Gastroesophageal sphincter (tissue), 4 donors: ENCODE data around the gene ADAMTSL2. TPM values are rescaled to one million over a fixed set of nuclear protein-coding genes. Genes with fewer than 3 reads are reported as not detected.
A peak's percentile ranks its signal among the peaks of the same experiment; 100 is the strongest.

ENCODE experiments used
- ATAC-seq: fragments of 150-250 bp; one replicate; pipeline ENCODE4 v1.9.1; 2016; ENCODE audit warnings: mild to moderate bottlenecking, moderate library complexity
- H3K27ac ChIP-seq, 4 donors: fragments of 200-600 bp; sonication (generic) in 3 of 4; 1 replicate in 3 of 4; 2 replicates in 1 of 4; pipeline ENCODE4 v1.5.1; 2016 to 2019
- H3K27me3 ChIP-seq: fragments of 200-600 bp; sonication (generic); one replicate; pipeline ENCODE4 v1.5.1; 2019
- H3K36me3 ChIP-seq, 2 donors: fragments of 200-600 bp; sonication (generic); one replicate each; pipeline ENCODE4 v1.5.1; 2019; ENCODE audit warnings: control low read depth in 1 of 2
- H3K4me1 ChIP-seq, 3 donors: fragments of 200-600 bp; sonication (generic); 1 replicate in 2 of 3; 2 replicates in 1 of 3; pipeline ENCODE4 v1.5.1; 2016 to 2019; ENCODE audit warnings: control low read depth in 2 of 3
- H3K4me3 ChIP-seq, 2 donors: fragments of 200-600 bp; sonication (generic); one replicate each; pipeline ENCODE4 v1.5.1; 2019; ENCODE audit warnings: mild to moderate bottlenecking in 1 of 2, moderate library complexity in 1 of 2
- H3K9me3 ChIP-seq, 3 donors: fragments of 200-600 bp; sonication (generic); one replicate each; pipeline ENCODE4 v1.5.1; 2017 to 2019; ENCODE audit warnings: control low read depth in 2 of 3
- EP300 ChIP-seq: sonication (generic); formaldehyde crosslinking; IDR thresholded peaks from one replicate; pipeline ENCODE4 v1.6.1; 2017; ENCODE audit warnings: antibody characterized with exemption, mild to moderate bottlenecking
- POLR2A ChIP-seq, 2 donors: fragments of 450-650 bp; IDR thresholded peaks; one replicate each; pipeline ENCODE4 v1.6.1; 2017; ENCODE audit warnings: antibody characterized with exemption in 2 of 2, mild to moderate bottlenecking in 2 of 2, moderate library complexity in 1 of 2
- POLR2AphosphoS5 ChIP-seq: sonication (generic); formaldehyde crosslinking; IDR thresholded peaks from one replicate; pipeline ENCODE4 v1.6.1; 2017; ENCODE audit warnings: antibody characterized with exemption
- WGBS, 2 donors: methylation state at CpG; one replicate each; pipeline ENCODE4 v1.1.5; 2018; ENCODE audit warnings: low coverage in 1 of 2; 5-methylcytosine and 5-hydroxymethylcytosine counted together
- total RNA-seq, 4 donors: library from RNA; depleted of rRNA; stranded (reverse); fragments of >200 nt; gene quantifications; one replicate each; pipeline ENCODE4 v1.1.0, GENCODE V29; 2016
- TF ChIP-seq, protein P1 (sequence below), 4 experiments: fragments of 200-600 bp in 2 of 4; fragments of 450-650 bp in 2 of 4; sonication (generic) in 1 of 4; IDR thresholded peaks; one replicate each; pipeline ENCODE4 v1.5.1; 2017 to 2019; ENCODE audit warnings: antibody characterized with exemption in 4 of 4, mild to moderate bottlenecking in 2 of 4, moderate library complexity in 2 of 4

Gene ADAMTSL2
- total RNA-seq, 4 donors from 2014 or later = 2.0 to 5.8 (median 3.1) TPM

- TF ChIP-seq POLR2AphosphoS5 (no peak), EP300 (no peak), POLR2A (IDR thresholded peaks at IDR 0.05) (no peak)
- TF ChIP-seq, protein P1, sequence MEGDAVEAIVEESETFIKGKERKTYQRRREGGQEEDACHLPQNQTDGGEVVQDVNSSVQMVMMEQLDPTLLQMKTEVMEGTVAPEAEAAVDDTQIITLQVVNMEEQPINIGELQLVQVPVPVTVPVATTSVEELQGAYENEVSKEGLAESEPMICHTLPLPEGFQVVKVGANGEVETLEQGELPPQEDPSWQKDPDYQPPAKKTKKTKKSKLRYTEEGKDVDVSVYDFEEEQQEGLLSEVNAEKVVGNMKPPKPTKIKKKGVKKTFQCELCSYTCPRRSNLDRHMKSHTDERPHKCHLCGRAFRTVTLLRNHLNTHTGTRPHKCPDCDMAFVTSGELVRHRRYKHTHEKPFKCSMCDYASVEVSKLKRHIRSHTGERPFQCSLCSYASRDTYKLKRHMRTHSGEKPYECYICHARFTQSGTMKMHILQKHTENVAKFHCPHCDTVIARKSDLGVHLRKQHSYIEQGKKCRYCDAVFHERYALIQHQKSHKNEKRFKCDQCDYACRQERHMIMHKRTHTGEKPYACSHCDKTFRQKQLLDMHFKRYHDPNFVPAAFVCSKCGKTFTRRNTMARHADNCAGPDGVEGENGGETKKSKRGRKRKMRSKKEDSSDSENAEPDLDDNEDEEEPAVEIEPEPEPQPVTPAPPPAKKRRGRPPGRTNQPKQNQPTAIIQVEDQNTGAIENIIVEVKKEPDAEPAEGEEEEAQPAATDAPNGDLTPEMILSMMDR (IDR thresholded peaks at IDR 0.05) = no peak
- Histone ChIP-seq H3K4me3 (peak overlapping the region in 1 of 2 donors; percentile 59), H3K27me3 (peaks cover 10% of the 10 kb centered on the region), H3K27ac (peak overlapping the region in 3 of 4 donors; percentile 52 to 73 (median 64)), H3K4me1 (peaks cover 0 to 46% (median 20%) of the 10 kb centered on the region in 3 donors), H3K9me3 (no peaks in the 10 kb centered on the region), H3K36me3 (no peaks in the 10 kb centered on the region)
- WGBS, 2 donors = 40% methylated on average over 1 of the region's 9 CpGs; no CpG with 5 or more reads in 1 of the 2 donors
- ATAC-seq = peak; percentile 16
Observed at GRCh38 chr9:133533857-133534256, 647 bp upstream of the ADAMTSL2 start.

GRCh38 chr9:133535306-133535877 is 888 bp downstream of the ADAMTSL2 start:
- Histone ChIP-seq H3K4me1 (peaks cover 0 to 50% (median 24%) of the 10 kb centered on the region in 3 donors), H3K4me3 (peak overlapping the region in 1 of 2 donors; percentile 59), H3K36me3 (peaks cover 0 to 1% of the 10 kb centered on the region in 2 donors), H3K27ac (peak overlapping the region in 1 of 4 donors; percentile 73), H3K9me3 (no peaks in the 10 kb centered on the region), H3K27me3 (no peaks in the 10 kb centered on the region)
- no peak for ATAC-seq
- WGBS, 2 donors = no CpG with 5 or more reads among the region's 13 CpGs
- TF ChIP-seq POLR2A (IDR thresholded peaks at IDR 0.05) (no peak), EP300 (no peak), POLR2AphosphoS5 (no peak)
- TF ChIP-seq, protein P1 (IDR thresholded peaks at IDR 0.05) = no peak

- Histone ChIP-seq H3K9me3 (no peaks in the 10 kb centered on the region), H3K4me1 (peaks cover 0 to 50% (median 24%) of the 10 kb centered on the region in 3 donors), H3K27ac (no peak overlapping the region), H3K36me3 (peaks cover 0 to 8% of the 10 kb centered on the region in 2 donors), H3K27me3 (no peaks in the 10 kb centered on the region), H3K4me3 (no peak overlapping the region)
- ATAC-seq = no peak
- WGBS, 2 donors = no CpG with 5 or more reads among the region's 11 CpGs
- TF ChIP-seq POLR2AphosphoS5 (no peak), POLR2A (IDR thresholded peaks at IDR 0.05) (no peak), EP300 (no peak)
- TF ChIP-seq, protein P1 (IDR thresholded peaks at IDR 0.05) = no peak
Observed at GRCh38 chr9:133536080-133536479, 1.6 kb downstream of the ADAMTSL2 start.

- H3K27ac ChIP-seq = no peak overlapping the region
- no peaks in the 10 kb centered on the region for H3K9me3 ChIP-seq
- TF ChIP-seq POLR2AphosphoS5 (no peak), POLR2A (IDR thresholded peaks at IDR 0.05) (no peak), EP300 (no peak)
- TF ChIP-seq, protein P1 (IDR thresholded peaks at IDR 0.05) = no peak
- H3K27me3 ChIP-seq = no peaks in the 10 kb centered on the region
- no CpG with 5 or more reads among the region's 9 CpGs for WGBS, 2 donors
- no peak for ATAC-seq
- H3K4me1 ChIP-seq = peaks cover 0 to 50% (median 24%) of the 10 kb centered on the region in 3 donors
- peaks cover 0 to 13% of the 10 kb centered on the region in 2 donors for H3K36me3 ChIP-seq
- no peak overlapping the region for H3K4me3 ChIP-seq
Observed at GRCh38 chr9:133536536-133536935, 2.0 kb downstream of the ADAMTSL2 start.

DNA sequence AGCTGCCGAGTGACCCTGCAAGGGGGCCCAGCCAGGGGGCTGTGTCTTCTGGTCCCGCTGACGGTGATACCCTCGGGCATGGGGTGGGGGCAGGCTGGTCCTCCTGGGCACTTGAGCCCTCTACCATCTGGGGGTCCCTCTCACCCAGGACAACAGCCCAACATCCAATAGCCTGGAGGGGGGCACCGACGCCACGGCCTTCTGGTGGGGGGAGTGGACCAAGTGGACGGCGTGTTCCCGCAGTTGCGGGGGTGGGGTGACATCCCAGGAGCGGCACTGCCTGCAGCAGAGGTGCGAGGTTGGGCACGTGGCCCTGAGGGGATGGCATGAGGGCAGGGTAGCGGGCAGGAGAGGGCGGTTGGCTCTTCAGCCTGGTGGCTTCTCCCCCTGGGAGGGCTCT is 2.8 kb downstream of the ADAMTSL2 start:
- Histone ChIP-seq H3K4me3 (no peak overlapping the region), H3K36me3 (peaks cover 0 to 14% of the 10 kb centered on the region in 2 donors), H3K9me3 (no peaks in the 10 kb centered on the region), H3K27ac (no peak overlapping the region), H3K27me3 (no peaks in the 10 kb centered on the region), H3K4me1 (peaks cover 0 to 50% (median 24%) of the 10 kb centered on the region in 3 donors)
- no CpG with 5 or more reads among the region's 16 CpGs for WGBS, 2 donors
- TF ChIP-seq POLR2A (IDR thresholded peaks at IDR 0.05) (no peak), POLR2AphosphoS5 (no peak), EP300 (no peak)
- TF ChIP-seq, protein P1 (IDR thresholded peaks at IDR 0.05) = no peak
- no peak for ATAC-seq
